CD4-positive, alpha-beta T cell (primary cell): ENCODE results near the gene GEMIN7. TPM values are rescaled to one million over a fixed set of nuclear protein-coding genes. Genes with fewer than 3 reads are reported as not detected.

Experiments used
- ATAC-seq: fragments of 200-7000 bp; cut with Tn5 transposase; one replicate; pipeline ENCODE4 v1.10.0; 2022; ENCODE audit warnings: mild to moderate bottlenecking; ENCODE audit not compliant: poor library complexity
- CTCF ChIA-PET: fragments of 350-600 bp; sonication (Branson Sonifier 250); formaldehyde crosslinking; loops from one replicate; lab custom pipeline; 2021; ENCODE audit warnings: antibody characterized with exemption, inconsistent platforms; lab: Charles Lee
- POLR2A ChIA-PET: fragments of 350-600 bp; sonication (Branson Sonifier 250); formaldehyde crosslinking; loops from one replicate; lab custom pipeline; 2021; ENCODE audit warnings: antibody characterized with exemption, inconsistent platforms; lab: Charles Lee
- DNase-seq, 14 experiments: peaks; one replicate each; pipeline ENCODE4 v3.0.0-alpha.2; 2013 to 2020; ENCODE audit warnings: mixed read lengths in 2 of 14
- H3K27ac ChIP-seq, 2 donors: one replicate each; pipeline versions ENCODE4 v1.5.1 to v1.7.0; 2013; ENCODE audit warnings: low read length in 2 of 2, low read depth in 1 of 2, mild to moderate bottlenecking in 1 of 2
- H3K27me3 ChIP-seq, 2 experiments: 1 replicate in 1 of 2; 2 replicates in 1 of 2; pipeline versions ENCODE4 v1.6.1 to v1.7.0; 2013; ENCODE audit warnings: low read length in 2 of 2, control low read depth in 1 of 2, mild to moderate bottlenecking in 1 of 2, moderate library complexity in 1 of 2; ENCODE audit not compliant: insufficient read depth in 2 of 2, control insufficient read depth in 1 of 2
- H3K36me3 ChIP-seq: one replicate; pipeline ENCODE4 v1.6.1; 2013; ENCODE audit warnings: low read length, control low read depth; ENCODE audit not compliant: insufficient read depth
- H3K4me1 ChIP-seq: one replicate; pipeline ENCODE4 v1.6.1; 2013; ENCODE audit warnings: low read length, control low read depth; ENCODE audit not compliant: insufficient read depth
- H3K4me3 ChIP-seq: one replicate; pipeline ENCODE4 v1.5.1; 2013; ENCODE audit warnings: mild to moderate bottlenecking, low read length, moderate library complexity
- H3K9me3 ChIP-seq, 2 experiments: 1 replicate in 1 of 2; 2 replicates in 1 of 2; pipeline versions ENCODE4 v1.6.1 to v1.7.0; 2013; ENCODE audit warnings: low read length in 2 of 2, mild to moderate bottlenecking in 2 of 2, control low read depth in 1 of 2, moderate library complexity in 1 of 2; ENCODE audit not compliant: control insufficient read depth in 1 of 2, insufficient read depth in 1 of 2
- H3K27ac Mint-ChIP-seq: one replicate; pipeline ENCODE4 v1.8.0; 2020; ENCODE audit warnings: mixed read lengths
- H3K27me3 Mint-ChIP-seq: one replicate; pipeline ENCODE4 v1.8.0; 2021; ENCODE audit warnings: mixed read lengths
- H3K36me3 Mint-ChIP-seq: one replicate; pipeline ENCODE4 v1.8.0; 2021; ENCODE audit warnings: low read depth, mixed read lengths
- H3K4me1 Mint-ChIP-seq: one replicate; pipeline ENCODE4 v1.8.0; 2021; ENCODE audit warnings: low read depth, mixed read lengths
- H3K4me3 Mint-ChIP-seq: one replicate; pipeline ENCODE4 v1.8.0; 2020; ENCODE audit warnings: mild to moderate bottlenecking, mixed read lengths
- H3K9me3 Mint-ChIP-seq: one replicate; pipeline ENCODE4 v1.8.0; 2020; ENCODE audit warnings: mixed read lengths
- intact Hi-C, 2 experiments: fragments of 100-400 bp; cut with DNase I in 1 of 2; cut with micrococcal nuclease in 1 of 2; formaldehyde crosslinking; loops; one replicate each; pipeline versions ENCODE4 v1.15.1 to v1.9.0; 2023 to 2025; cut with DNase I, micrococcal nuclease
- total RNA-seq, 174 experiments: library from RNA in 2 of 174; stranded (reverse) in 2 of 174; gene quantifications; one replicate each; pipeline ENCODE4 v1.2.3 and lab custom pipeline; 2021 to 2026
- TF ChIP-seq, protein P1 (sequence below): fragments of 200-600 bp; IDR thresholded peaks from one replicate; pipeline ENCODE4 v1.8.0; 2022; ENCODE audit warnings: antibody characterized with exemption, mild to moderate bottlenecking

GEMIN7 gene
- total RNA-seq, 2 experiments from 2014 or later: 4.0 to 4.8 TPM

DNA sequence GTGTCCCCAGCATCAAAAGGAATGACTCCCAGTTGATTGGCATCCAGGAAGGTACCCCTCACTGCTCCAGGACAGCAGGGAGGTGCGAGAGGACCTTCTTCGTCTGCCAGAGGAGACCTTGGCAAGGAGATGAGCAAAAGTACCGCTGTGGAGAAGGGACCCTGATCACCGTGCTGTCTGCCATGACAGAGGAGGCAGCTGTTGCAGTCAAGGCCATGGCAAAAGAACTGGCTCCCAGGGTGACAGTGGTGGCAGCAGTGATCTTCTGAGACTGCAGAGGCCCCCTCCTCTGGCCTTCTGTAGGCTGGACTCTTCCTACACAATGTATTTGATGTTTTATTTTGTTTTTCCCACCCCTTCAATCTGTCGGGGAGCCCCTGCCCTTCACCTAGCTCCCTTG is 49.7 kb downstream of the GEMIN7 start:
- H3K4me3 Mint-ChIP-seq: no peak overlapping the region
- Histone ChIP-seq H3K27ac (no peak overlapping the region), H3K9me3 (no peaks in the 10 kb centered on the region), H3K4me1 (peaks cover 13% of the 10 kb centered on the region), H3K27me3 (no peaks in the 10 kb centered on the region), H3K36me3 (no peaks in the 10 kb centered on the region), H3K4me3 (no peak overlapping the region)
- no peak overlapping the region for H3K27ac Mint-ChIP-seq
- H3K27me3 Mint-ChIP-seq: no peaks in the 10 kb centered on the region
- no peaks in the 10 kb centered on the region for H3K36me3 Mint-ChIP-seq
- DNase-seq (no peak), ATAC-seq (no peak)
- POLR2A ChIA-PET: no interaction called here
- CTCF ChIA-PET: no interaction called here
- TF ChIP-seq, protein P1, sequence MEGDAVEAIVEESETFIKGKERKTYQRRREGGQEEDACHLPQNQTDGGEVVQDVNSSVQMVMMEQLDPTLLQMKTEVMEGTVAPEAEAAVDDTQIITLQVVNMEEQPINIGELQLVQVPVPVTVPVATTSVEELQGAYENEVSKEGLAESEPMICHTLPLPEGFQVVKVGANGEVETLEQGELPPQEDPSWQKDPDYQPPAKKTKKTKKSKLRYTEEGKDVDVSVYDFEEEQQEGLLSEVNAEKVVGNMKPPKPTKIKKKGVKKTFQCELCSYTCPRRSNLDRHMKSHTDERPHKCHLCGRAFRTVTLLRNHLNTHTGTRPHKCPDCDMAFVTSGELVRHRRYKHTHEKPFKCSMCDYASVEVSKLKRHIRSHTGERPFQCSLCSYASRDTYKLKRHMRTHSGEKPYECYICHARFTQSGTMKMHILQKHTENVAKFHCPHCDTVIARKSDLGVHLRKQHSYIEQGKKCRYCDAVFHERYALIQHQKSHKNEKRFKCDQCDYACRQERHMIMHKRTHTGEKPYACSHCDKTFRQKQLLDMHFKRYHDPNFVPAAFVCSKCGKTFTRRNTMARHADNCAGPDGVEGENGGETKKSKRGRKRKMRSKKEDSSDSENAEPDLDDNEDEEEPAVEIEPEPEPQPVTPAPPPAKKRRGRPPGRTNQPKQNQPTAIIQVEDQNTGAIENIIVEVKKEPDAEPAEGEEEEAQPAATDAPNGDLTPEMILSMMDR: no peak
- H3K4me1 Mint-ChIP-seq: peaks cover 15% of the 10 kb centered on the region
- intact Hi-C loops: loop anchor here in 1 of 2 experiments (5.0 kb wide), 2 partner anchors 37 to 58 kb away; partner anchors contain the start of gene PPP1R37
- no peaks in the 10 kb centered on the region for H3K9me3 Mint-ChIP-seq

- Mint-ChIP-seq H3K9me3 (no peaks in the 10 kb centered on the region), H3K27me3 (no peaks in the 10 kb centered on the region), H3K27ac (no peak overlapping the region), H3K4me1 (peaks cover 11% of the 10 kb centered on the region), H3K36me3 (no peaks in the 10 kb centered on the region), H3K4me3 (no peak overlapping the region)
- Histone ChIP-seq H3K36me3 (no peaks in the 10 kb centered on the region), H3K4me3 (no peak overlapping the region), H3K27me3 (no peaks in the 10 kb centered on the region), H3K9me3 (no peaks in the 10 kb centered on the region), H3K4me1 (peaks cover 13% of the 10 kb centered on the region), H3K27ac (no peak overlapping the region)
- no peak for DNase-seq
- ATAC-seq: no peak
- intact Hi-C loops: no loop called here
- TF ChIP-seq, protein P1: no peak
- ChIA-PET CTCF (no interaction called here), POLR2A (no interaction called here)
Observed at GRCh38 chr19:45130236-45130635, 51.2 kb downstream of the GEMIN7 start.

DNA sequence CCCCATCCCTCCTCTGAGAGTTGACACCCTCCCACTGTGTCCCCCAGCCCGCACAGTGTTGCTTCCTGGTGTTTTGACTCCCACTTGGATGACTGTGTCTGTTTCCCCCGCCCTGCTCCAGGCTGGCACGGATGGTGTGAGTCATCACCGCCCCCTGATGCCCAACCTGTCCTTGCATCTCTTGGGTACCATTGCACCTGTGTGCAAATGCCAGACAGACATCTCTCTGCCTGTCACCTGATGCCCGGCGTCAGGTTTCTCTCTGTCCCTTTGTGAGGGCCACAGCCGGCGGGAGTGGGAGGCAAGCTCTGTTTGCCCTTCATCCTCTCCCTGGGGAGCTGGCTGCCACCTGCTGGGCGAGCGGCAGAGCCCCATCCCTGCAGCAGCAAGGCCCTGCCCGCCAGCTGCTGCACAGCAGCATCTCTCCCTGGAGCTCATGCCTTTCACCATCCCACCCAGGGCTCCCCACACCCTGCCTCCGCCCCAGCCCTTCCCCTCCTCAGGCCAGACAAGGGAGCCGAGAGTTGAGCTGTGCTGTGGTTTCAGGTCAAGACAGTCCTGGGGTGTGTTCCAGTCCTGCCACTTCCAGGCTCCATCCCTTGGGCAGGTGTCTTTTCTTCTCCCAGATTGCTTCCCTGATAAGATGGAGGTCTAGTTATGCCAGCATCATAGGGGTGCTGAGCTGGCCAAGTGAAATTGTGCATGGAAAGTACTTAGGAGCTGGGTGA is 52.0 kb downstream of the GEMIN7 start:
- no peak overlapping the region for H3K27ac ChIP-seq
- intact Hi-C loops: no loop called here
- TF ChIP-seq, protein P1: no peak
- ChIA-PET POLR2A (no interaction called here), CTCF (no interaction called here)
- DNase-seq (no peak), ATAC-seq (no peak)
- Mint-ChIP-seq H3K4me1 (peaks cover 8% of the 10 kb centered on the region), H3K27me3 (no peaks in the 10 kb centered on the region), H3K36me3 (no peaks in the 10 kb centered on the region), H3K27ac (no peak overlapping the region), H3K9me3 (no peaks in the 10 kb centered on the region), H3K4me3 (no peak overlapping the region)
- no peaks in the 10 kb centered on the region for H3K36me3 ChIP-seq
- no peaks in the 10 kb centered on the region for H3K27me3 ChIP-seq
- H3K4me3 ChIP-seq: no peak overlapping the region
- no peaks in the 10 kb centered on the region for H3K9me3 ChIP-seq
- peaks cover 6% of the 10 kb centered on the region for H3K4me1 ChIP-seq
